ENCODE data around the gene PGAP3.

The PGAP3 gene

GRCh38 chr17:39671651-39672521 lies 16.0 kb downstream of the PGAP3 start:
- no peak for DNase-seq

- no peak for DNase-seq
These were observed 17.1 kb downstream of the PGAP3 start for GRCh38 chr17:39670746-39671145.

- DNase-seq = no peak
These were observed 17.7 kb downstream of the PGAP3 start for GRCh38 chr17:39669897-39670735.

- DNase-seq = peak; percentile 78
These were observed 19.6 kb downstream of the PGAP3 start, which contains the start of gene PNMT for GRCh38 chr17:39667945-39668924. Gene PNMT, plus strand, starts transcription at chr17:39668453. Its CDS starts 23 bp downstream, at chr17:39668476.

- DNase-seq = peak; percentile 30
These were observed 20.5 kb downstream of the PGAP3 start for GRCh38 chr17:39667262-39667944.

- no peak for DNase-seq
These were observed 21.1 kb downstream of the PGAP3 start for GRCh38 chr17:39666601-39667261.

- no peak for DNase-seq
These were observed 21.6 kb downstream of the PGAP3 start for GRCh38 chr17:39666231-39666600.

- DNase-seq = no peak
These were observed 22.1 kb downstream of the PGAP3 start for GRCh38 chr17:39665642-39666224.

GRCh38 chr17:39664581-39665561 lies 23.0 kb downstream of the PGAP3 start, which contains the start of gene TCAP:
Gene TCAP, plus strand, starts transcription at chr17:39665349. Its CDS starts 11 bp downstream, at chr17:39665360.
- DNase-seq = no peak

GRCh38 chr17:39663688-39664580 lies 23.9 kb downstream of the PGAP3 start:
- no peak for DNase-seq

GRCh38 chr17:39663340-39663687 lies 24.5 kb downstream of the PGAP3 start:
- no peak for DNase-seq

- DNase-seq = no peak
These were observed 25.1 kb downstream of the PGAP3 start for GRCh38 chr17:39662551-39663339.

- DNase-seq = no peak
These were observed 25.9 kb downstream of the PGAP3 start for GRCh38 chr17:39661744-39662541.

GRCh38 chr17:39660397-39661385 lies 27.2 kb downstream of the PGAP3 start:
- no peak for DNase-seq

- no peak for DNase-seq
These were observed 27.9 kb downstream of the PGAP3 start for GRCh38 chr17:39660011-39660360.

Data from stimulated activated CD4-positive, alpha-beta T cell treated with anti-CD3 and anti-CD28 coated beads, Interleukin-4, amount 100 ng/mL, for 1 hour (primary cell).